ENCODE data around the gene PARS2.

PARS2 gene

DNA sequence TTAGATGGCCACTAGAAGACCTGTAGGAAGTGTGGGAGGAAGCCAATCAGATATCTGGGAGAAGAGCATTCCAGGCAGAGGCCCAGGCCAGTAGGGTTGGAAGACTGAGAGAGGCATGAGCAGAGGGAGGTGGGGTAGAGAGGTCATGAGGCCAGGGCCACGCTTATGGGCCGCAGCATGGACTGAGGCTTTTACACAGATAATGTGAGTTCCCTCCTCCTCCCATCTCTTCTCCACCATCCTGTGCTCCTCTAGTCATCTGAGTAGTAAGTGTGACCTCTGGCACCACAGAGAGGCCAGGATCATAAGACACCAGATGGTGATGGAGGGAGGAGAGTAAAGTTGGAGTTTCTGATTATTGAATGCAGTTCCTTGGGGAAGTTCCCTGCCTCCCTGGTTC, 19.7 kb upstream of the PARS2 start:
- no peak overlapping the region for H3K4me3 ChIP-seq (ENCODE audit: insufficient read depth in 1 of 2, low read depth in 1 of 2, low read length in 2 of 2)
- WGBS, result no CpG with 5 or more reads among the region's 2 CpGs
- H2BK120ac ChIP-seq (ENCODE audit: low read depth, low read length), result no peak overlapping the region
- H3K27ac ChIP-seq (ENCODE audit: low read length, poor library complexity, severe bottlenecking), result no peak overlapping the region
- no peak for DNase-seq
- no peak overlapping the region for H3K18ac ChIP-seq (ENCODE audit: low read depth in 1 of 2, low read length in 2 of 2)
- H3K14ac ChIP-seq (ENCODE audit: low read length in 2 of 2), result no peak overlapping the region
- H3K4ac ChIP-seq (ENCODE audit: low read depth in 1 of 2, low read length in 2 of 2), result no peak overlapping the region
- no peak overlapping the region for H2BK12ac ChIP-seq (ENCODE audit: low read length in 2 of 2)
- H2BK15ac ChIP-seq (ENCODE audit: low read depth, poor library complexity, severe bottlenecking), result no peak overlapping the region
- H3K9ac ChIP-seq (ENCODE audit: low read length), result no peak overlapping the region
- no peak overlapping the region for H3K4me2 ChIP-seq (ENCODE audit: low read length, poor library complexity, severe bottlenecking)
- H3K36me3 ChIP-seq (ENCODE audit: control insufficient read depth in 1 of 2, insufficient read depth in 2 of 2, low read depth in 1 of 2, low read length in 2 of 2), result no peaks in the 10 kb centered on the region
- no peak overlapping the region for H2AK5ac ChIP-seq (ENCODE audit: low read length, severe bottlenecking)
- H3K23ac ChIP-seq (ENCODE audit: low read length in 2 of 2), result no peak overlapping the region
- no peaks in the 10 kb centered on the region for H3K9me3 ChIP-seq (ENCODE audit: control insufficient read depth, low read length)
- no peak overlapping the region for H4K8ac ChIP-seq (ENCODE audit: low read length)
- H2BK5ac ChIP-seq (ENCODE audit: low read depth, low read length, poor library complexity, severe bottlenecking), result no peak overlapping the region
- no peak overlapping the region for H2AFZ ChIP-seq (ENCODE audit: low read depth, low read length)
- no peaks in the 10 kb centered on the region for H3K4me1 ChIP-seq (ENCODE audit: control insufficient read depth, insufficient read depth, low read depth, low read length)
- peaks cover 12 to 75% of the 10 kb centered on the region in 2 experiments for H3K27me3 ChIP-seq (ENCODE audit: control insufficient read depth in 1 of 2, insufficient read depth in 1 of 2, low read length in 2 of 2)
- no peaks in the 10 kb centered on the region for H3K79me1 ChIP-seq (replicated peaks; ENCODE audit: low read length, poor library complexity, severe bottlenecking)
- no peak overlapping the region for H4K91ac ChIP-seq (ENCODE audit: low read length)

- Histone ChIP-seq H3K36me3 (ENCODE audit: control insufficient read depth in 1 of 2, insufficient read depth in 2 of 2, low read depth in 1 of 2, low read length in 2 of 2) (no peaks in the 10 kb centered on the region), H2BK12ac (ENCODE audit: low read length in 2 of 2) (no peak overlapping the region), H3K18ac (ENCODE audit: low read depth in 1 of 2, low read length in 2 of 2) (no peak overlapping the region), H3K4me2 (ENCODE audit: low read length, poor library complexity, severe bottlenecking) (no peak overlapping the region), H3K4ac (ENCODE audit: low read depth in 1 of 2, low read length in 2 of 2) (no peak overlapping the region), H3K27me3 (ENCODE audit: control insufficient read depth in 1 of 2, insufficient read depth in 1 of 2, low read length in 2 of 2) (peaks cover 13 to 75% of the 10 kb centered on the region in 2 experiments), H2BK120ac (ENCODE audit: low read depth, low read length) (no peak overlapping the region), H3K79me1 (replicated peaks; ENCODE audit: low read length, poor library complexity, severe bottlenecking) (no peaks in the 10 kb centered on the region), H4K8ac (ENCODE audit: low read length) (no peak overlapping the region), H3K27ac (ENCODE audit: low read length, poor library complexity, severe bottlenecking) (no peak overlapping the region), H2AFZ (ENCODE audit: low read depth, low read length) (no peak overlapping the region), H3K9ac (ENCODE audit: low read length) (no peak overlapping the region), H3K14ac (ENCODE audit: low read length in 2 of 2) (no peak overlapping the region), H4K91ac (ENCODE audit: low read length) (no peak overlapping the region), H3K4me1 (ENCODE audit: control insufficient read depth, insufficient read depth, low read depth, low read length) (no peaks in the 10 kb centered on the region), H3K9me3 (ENCODE audit: control insufficient read depth, low read length) (no peaks in the 10 kb centered on the region), H2BK15ac (ENCODE audit: low read depth, poor library complexity, severe bottlenecking) (no peak overlapping the region), H2AK5ac (ENCODE audit: low read length, severe bottlenecking) (no peak overlapping the region), H2BK5ac (ENCODE audit: low read depth, low read length, poor library complexity, severe bottlenecking) (no peak overlapping the region), H3K23ac (ENCODE audit: low read length in 2 of 2) (no peak overlapping the region), H3K4me3 (ENCODE audit: insufficient read depth in 1 of 2, low read depth in 1 of 2, low read length in 2 of 2) (no peak overlapping the region)
- WGBS, result 73% methylated on average over 1 of the region's 2 CpGs
- no peak for DNase-seq
Observed at GRCh38 chr1:54782588-54782987, 18.3 kb upstream of the PARS2 start.

- no peak overlapping the region for H4K8ac ChIP-seq (ENCODE audit: low read length)
- H3K27me3 ChIP-seq (ENCODE audit: control insufficient read depth in 1 of 2, insufficient read depth in 1 of 2, low read length in 2 of 2), result peaks cover 13 to 76% of the 10 kb centered on the region in 2 experiments
- H3K18ac ChIP-seq (ENCODE audit: low read depth in 1 of 2, low read length in 2 of 2), result no peak overlapping the region
- no peak overlapping the region for H3K27ac ChIP-seq (ENCODE audit: low read length, poor library complexity, severe bottlenecking)
- 83% methylated on average over 6 of the region's 6 CpGs for WGBS
- DNase-seq, result no peak
- H3K23ac ChIP-seq (ENCODE audit: low read length in 2 of 2), result no peak overlapping the region
- no peak overlapping the region for H2AFZ ChIP-seq (ENCODE audit: low read depth, low read length)
- H2BK12ac ChIP-seq (ENCODE audit: low read length in 2 of 2), result no peak overlapping the region
- no peaks in the 10 kb centered on the region for H3K9me3 ChIP-seq (ENCODE audit: control insufficient read depth, low read length)
- H3K4me3 ChIP-seq (ENCODE audit: insufficient read depth in 1 of 2, low read depth in 1 of 2, low read length in 2 of 2), result no peak overlapping the region
- H2BK120ac ChIP-seq (ENCODE audit: low read depth, low read length), result no peak overlapping the region
- H2BK15ac ChIP-seq (ENCODE audit: low read depth, poor library complexity, severe bottlenecking), result no peak overlapping the region
- no peak overlapping the region for H2AK5ac ChIP-seq (ENCODE audit: low read length, severe bottlenecking)
- no peaks in the 10 kb centered on the region for H3K79me1 ChIP-seq (replicated peaks; ENCODE audit: low read length, poor library complexity, severe bottlenecking)
- H4K91ac ChIP-seq (ENCODE audit: low read length), result no peak overlapping the region
- H3K4ac ChIP-seq (ENCODE audit: low read depth in 1 of 2, low read length in 2 of 2), result no peak overlapping the region
- H3K36me3 ChIP-seq (ENCODE audit: control insufficient read depth in 1 of 2, insufficient read depth in 2 of 2, low read depth in 1 of 2, low read length in 2 of 2), result no peaks in the 10 kb centered on the region
- no peak overlapping the region for H2BK5ac ChIP-seq (ENCODE audit: low read depth, low read length, poor library complexity, severe bottlenecking)
- no peak overlapping the region for H3K9ac ChIP-seq (ENCODE audit: low read length)
- no peak overlapping the region for H3K4me2 ChIP-seq (ENCODE audit: low read length, poor library complexity, severe bottlenecking)
- H3K4me1 ChIP-seq (ENCODE audit: control insufficient read depth, insufficient read depth, low read depth, low read length), result no peaks in the 10 kb centered on the region
- no peak overlapping the region for H3K14ac ChIP-seq (ENCODE audit: low read length in 2 of 2)
Observed at GRCh38 chr1:54782156-54782555, 17.8 kb upstream of the PARS2 start.

- DNase-seq, result no peak
- Histone ChIP-seq H3K79me1 (replicated peaks; ENCODE audit: low read length, poor library complexity, severe bottlenecking) (no peaks in the 10 kb centered on the region), H4K91ac (ENCODE audit: low read length) (no peak overlapping the region), H2AK5ac (ENCODE audit: low read length, severe bottlenecking) (no peak overlapping the region), H2AFZ (ENCODE audit: low read depth, low read length) (no peak overlapping the region), H2BK12ac (ENCODE audit: low read length in 2 of 2) (no peak overlapping the region), H2BK5ac (ENCODE audit: low read depth, low read length, poor library complexity, severe bottlenecking) (no peak overlapping the region), H3K36me3 (ENCODE audit: control insufficient read depth in 1 of 2, insufficient read depth in 2 of 2, low read depth in 1 of 2, low read length in 2 of 2) (no peaks in the 10 kb centered on the region), H3K9me3 (ENCODE audit: control insufficient read depth, low read length) (no peaks in the 10 kb centered on the region), H3K18ac (ENCODE audit: low read depth in 1 of 2, low read length in 2 of 2) (no peak overlapping the region), H4K8ac (ENCODE audit: low read length) (no peak overlapping the region), H2BK15ac (ENCODE audit: low read depth, poor library complexity, severe bottlenecking) (no peak overlapping the region), H3K4ac (ENCODE audit: low read depth in 1 of 2, low read length in 2 of 2) (no peak overlapping the region), H3K4me1 (ENCODE audit: control insufficient read depth, insufficient read depth, low read depth, low read length) (peaks cover 1% of the 10 kb centered on the region), H3K4me3 (ENCODE audit: insufficient read depth in 1 of 2, low read depth in 1 of 2, low read length in 2 of 2) (no peak overlapping the region), H3K27me3 (ENCODE audit: control insufficient read depth in 1 of 2, insufficient read depth in 1 of 2, low read length in 2 of 2) (peaks cover 19 to 82% of the 10 kb centered on the region in 2 experiments), H3K23ac (ENCODE audit: low read length in 2 of 2) (no peak overlapping the region), H3K9ac (ENCODE audit: low read length) (no peak overlapping the region), H3K14ac (ENCODE audit: low read length in 2 of 2) (no peak overlapping the region), H3K4me2 (ENCODE audit: low read length, poor library complexity, severe bottlenecking) (no peak overlapping the region), H3K27ac (ENCODE audit: low read length, poor library complexity, severe bottlenecking) (no peak overlapping the region), H2BK120ac (ENCODE audit: low read depth, low read length) (no peak overlapping the region)
- WGBS, result 74% methylated on average over 74 of the region's 74 CpGs
Observed at GRCh38 chr1:54781023-54781723, 16.9 kb upstream of the PARS2 start.

All from mesenchymal stem cell (in vitro differentiated cells and primary cell).